Esophagus squamous epithelium (tissue), 5 donors: ENCODE data around the gene LTBP2. TPM values are rescaled to one million over a fixed set of nuclear protein-coding genes. Genes with fewer than 3 reads are reported as not detected.

ENCODE experiments used
- DNase-seq: peaks from one replicate; lab custom pipeline; 2025; lab: John Stamatoyannopoulos, UW
- H3K27ac ChIP-seq, 4 donors: fragments of 200-600 bp; sonication (generic); one replicate each; pipeline ENCODE4 v1.5.1; 2016 to 2019; ENCODE audit warnings: mild to moderate bottlenecking in 1 of 4
- H3K27me3 ChIP-seq, 4 donors: fragments of 200-600 bp; sonication (generic); 1 replicate in 3 of 4; 2 replicates in 1 of 4; pipeline versions ENCODE4 v1.5.1 to v1.6.0; 2017 to 2021; ENCODE audit warnings: antibody characterized with exemption in 1 of 4
- H3K36me3 ChIP-seq, 3 donors: fragments of 200-600 bp; sonication (generic); one replicate each; pipeline ENCODE4 v1.5.1; 2016 to 2019
- H3K4me1 ChIP-seq, 3 donors: fragments of 200-600 bp; sonication (generic); one replicate each; pipeline ENCODE4 v1.5.1; 2017 to 2019
- H3K4me3 ChIP-seq, 4 donors: fragments of 200-600 bp; sonication (generic); 1 replicate in 3 of 4; 2 replicates in 1 of 4; pipeline ENCODE4 v1.5.1; 2016 to 2019; ENCODE audit warnings: mild to moderate bottlenecking in 2 of 4, moderate library complexity in 1 of 4
- H3K9me3 ChIP-seq, 3 donors: fragments of 200-600 bp; sonication (generic); one replicate each; pipeline ENCODE4 v1.5.1; 2016 to 2019
- CTCF ChIP-seq, 6 experiments: fragments of 450-650 bp in 4 of 6; fragments of 200-600 bp in 2 of 6; sonication (generic) in 2 of 6; IDR thresholded peaks; one replicate each; pipeline ENCODE4 v1.5.1; 2016 to 2019; ENCODE audit warnings: antibody characterized with exemption in 6 of 6, mild to moderate bottlenecking in 4 of 6, moderate library complexity in 4 of 6
- POLR2A ChIP-seq, 4 donors: fragments of 450-650 bp; IDR thresholded peaks; one replicate each; pipeline ENCODE4 v1.6.1; 2017; ENCODE audit warnings: antibody characterized with exemption in 4 of 4, mild to moderate bottlenecking in 4 of 4, moderate library complexity in 3 of 4
- WGBS, 2 donors: methylation state at CpG; one replicate each; pipeline ENCODE4 v1.1.5; 2018; 5-methylcytosine and 5-hydroxymethylcytosine counted together
- intact Hi-C: fragments of 100-400 bp; cut with DNase I; formaldehyde crosslinking; loops from one replicate; pipeline ENCODE4 v1.15.0; 2022
- total RNA-seq, 4 donors: library from RNA; depleted of rRNA; stranded (reverse); fragments of >200 nt; gene quantifications; one replicate each; pipeline ENCODE4 v1.1.0, GENCODE V29; 2016
- donor health status: DM: yes; HTN: yes; CAD: no.

Gene LTBP2
- total RNA-seq, 4 donors from 2014 or later, result 10.3 to 41.6 (median 17.0) TPM

- no peak for TF ChIP-seq CTCF (IDR thresholded peaks at IDR 0.05)
- TF ChIP-seq POLR2A (IDR thresholded peaks at IDR 0.05), result no peak
- Histone ChIP-seq H3K27me3 (no peaks in the 10 kb centered on the region), H3K4me3 (no peak overlapping the region), H3K36me3 (peaks cover 0 to 26% (median 0%) of the 10 kb centered on the region in 3 donors), H3K9me3 (no peaks in the 10 kb centered on the region), H3K4me1 (peaks cover 5 to 10% (median 7%) of the 10 kb centered on the region in 3 donors), H3K27ac (no peak overlapping the region)
- no peak for DNase-seq
- intact Hi-C loops, result no loop called here
- WGBS, 2 donors, result 95 to 96% methylated on average over 5 to 9 of the region's 14 CpGs
These were observed 83.6 kb downstream of the LTBP2 start for GRCh38 chr14:74528406-74528805.

DNA sequence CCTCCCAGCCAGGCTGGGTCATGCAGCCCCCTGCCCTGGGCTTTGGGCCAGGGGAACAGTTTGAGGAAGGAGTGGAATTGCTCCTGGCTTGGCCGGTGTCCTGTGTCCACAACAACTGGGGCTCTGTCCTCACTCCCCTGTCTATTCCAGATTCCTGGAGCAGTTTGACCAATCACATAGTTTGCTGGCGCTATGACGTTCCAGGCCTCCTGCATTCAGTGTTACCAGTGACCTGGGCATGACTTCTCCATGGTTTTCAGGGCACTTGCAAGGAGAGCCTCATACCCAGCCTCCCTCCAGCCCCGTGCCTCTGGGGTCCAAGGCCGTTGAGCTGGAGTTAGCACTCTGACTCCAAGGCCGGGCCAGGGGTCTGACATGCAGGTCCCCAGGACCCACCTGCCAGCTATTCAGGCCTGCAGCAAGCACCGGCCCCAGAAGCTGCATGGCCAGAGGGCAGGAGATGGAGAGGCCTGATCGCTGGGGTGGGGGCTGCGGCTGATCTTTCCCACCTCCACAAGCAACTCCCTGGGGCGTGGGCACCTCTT is 84.2 kb downstream of the LTBP2 start:
- DNase-seq, result no peak
- no peaks in the 10 kb centered on the region for H3K27me3 ChIP-seq
- intact Hi-C loops, result no loop called here
- H3K9me3 ChIP-seq, result no peaks in the 10 kb centered on the region
- H3K27ac ChIP-seq, result no peak overlapping the region
- H3K36me3 ChIP-seq, result peaks cover 0 to 28% (median 0%) of the 10 kb centered on the region in 3 donors
- H3K4me3 ChIP-seq, result no peak overlapping the region
- peaks cover 5 to 10% (median 7%) of the 10 kb centered on the region in 3 donors for H3K4me1 ChIP-seq
- 74 to 90% methylated on average over 4 to 6 of the region's 10 CpGs for WGBS, 2 donors
- TF ChIP-seq CTCF (IDR thresholded peaks at IDR 0.05) (no peak), POLR2A (IDR thresholded peaks at IDR 0.05) (no peak)

GRCh38 chr14:74526854-74527585 is 85.0 kb downstream of the LTBP2 start:
- TF ChIP-seq POLR2A (IDR thresholded peaks at IDR 0.05), result no peak
- no peak for TF ChIP-seq CTCF (IDR thresholded peaks at IDR 0.05)
- intact Hi-C loops, result no loop called here
- no peak for DNase-seq

DNA sequence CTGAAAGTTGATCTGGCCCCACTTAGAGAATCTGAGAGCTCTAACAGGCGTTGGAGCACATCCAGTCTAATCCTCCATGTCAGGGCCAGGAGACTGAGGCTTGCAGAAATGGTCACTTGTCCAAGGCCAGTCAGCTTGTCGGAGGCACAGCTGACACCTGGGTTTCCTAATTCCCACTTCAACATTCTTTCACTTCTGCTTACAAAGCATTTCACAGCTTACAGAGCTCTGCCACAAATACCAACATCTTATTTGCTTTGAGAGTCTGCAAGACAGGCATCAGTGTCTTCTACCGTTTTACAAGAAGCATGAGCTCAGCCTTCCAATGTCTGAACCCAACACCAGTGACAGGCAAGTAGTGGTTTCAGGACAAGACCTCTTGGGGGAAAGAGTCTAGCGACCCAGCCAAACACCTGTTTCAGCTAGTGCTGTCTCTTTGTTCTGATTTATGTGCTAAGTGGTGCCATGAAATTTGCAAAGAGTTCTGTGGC is 86.6 kb downstream of the LTBP2 start:
- intact Hi-C loops, result no loop called here
- peak overlapping the region in 1 of 4 donors; percentile 7 for H3K27ac ChIP-seq
- H3K4me3 ChIP-seq, result no peak overlapping the region

More at GRCh38 chr14:74526854-74527585, 85.0 kb downstream of the LTBP2 start:
- no peaks in the 10 kb centered on the region for H3K9me3 ChIP-seq
- H3K27ac ChIP-seq, result no peak overlapping the region
- peaks cover 5 to 9% (median 7%) of the 10 kb centered on the region in 3 donors for H3K4me1 ChIP-seq
- peaks cover 0 to 36% (median 0%) of the 10 kb centered on the region in 3 donors for H3K36me3 ChIP-seq
- 67 to 74% methylated on average over 3 to 5 of the region's 10 CpGs for WGBS, 2 donors
- no peak overlapping the region for H3K4me3 ChIP-seq
- H3K27me3 ChIP-seq, result no peaks in the 10 kb centered on the region

More for the DNA sequence above, 86.6 kb downstream of the LTBP2 start:
- no peaks in the 10 kb centered on the region for H3K27me3 ChIP-seq
- H3K9me3 ChIP-seq, result no peaks in the 10 kb centered on the region
- H3K4me1 ChIP-seq, result no peaks in the 10 kb centered on the region
- WGBS, 2 donors, result 43 to 60% methylated on average over 3 to 4 of the region's 4 CpGs
- TF ChIP-seq CTCF (IDR thresholded peaks at IDR 0.05) (no peak), POLR2A (IDR thresholded peaks at IDR 0.05) (no peak)
- peaks cover 0 to 48% (median 0%) of the 10 kb centered on the region in 3 donors for H3K36me3 ChIP-seq
- no peak for DNase-seq
